Measurements from ENCODE around the gene HOXA3.

DNA sequence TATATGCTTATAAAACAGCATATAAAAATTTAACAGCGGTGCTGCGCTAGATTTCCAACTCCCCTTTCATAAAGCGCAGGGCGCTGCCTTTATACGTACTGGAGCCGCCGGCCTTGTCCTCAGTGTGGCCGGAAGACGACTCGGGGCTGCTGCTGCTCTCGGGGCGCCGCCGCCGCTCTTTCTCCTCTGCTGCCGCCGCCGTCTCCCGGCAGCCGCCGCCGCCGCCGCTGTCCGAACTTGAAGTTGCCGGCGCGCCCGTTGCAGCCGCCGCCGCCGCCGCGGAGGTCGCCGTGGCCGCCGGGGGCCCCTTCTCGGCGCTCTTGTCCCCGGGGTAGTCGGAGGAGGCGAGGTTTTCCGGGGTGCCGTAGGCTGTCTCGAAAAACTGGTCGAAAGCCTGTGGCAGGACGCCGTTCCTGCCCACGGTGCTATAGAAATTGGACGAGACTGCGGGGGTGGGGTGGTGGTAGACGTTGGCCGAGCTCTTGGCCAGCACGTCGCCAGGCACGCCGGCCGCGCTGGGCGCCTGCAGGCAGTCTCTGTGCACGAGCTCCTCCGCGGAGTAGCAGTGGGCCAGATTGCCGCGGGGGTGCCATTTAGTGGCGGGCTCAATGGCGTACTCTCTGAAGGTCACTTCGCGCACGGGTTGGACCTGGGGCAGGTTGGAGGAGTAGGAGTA, 32.1 kb upstream of the HOXA3 start:
- TF ChIP-seq, protein P1, sequence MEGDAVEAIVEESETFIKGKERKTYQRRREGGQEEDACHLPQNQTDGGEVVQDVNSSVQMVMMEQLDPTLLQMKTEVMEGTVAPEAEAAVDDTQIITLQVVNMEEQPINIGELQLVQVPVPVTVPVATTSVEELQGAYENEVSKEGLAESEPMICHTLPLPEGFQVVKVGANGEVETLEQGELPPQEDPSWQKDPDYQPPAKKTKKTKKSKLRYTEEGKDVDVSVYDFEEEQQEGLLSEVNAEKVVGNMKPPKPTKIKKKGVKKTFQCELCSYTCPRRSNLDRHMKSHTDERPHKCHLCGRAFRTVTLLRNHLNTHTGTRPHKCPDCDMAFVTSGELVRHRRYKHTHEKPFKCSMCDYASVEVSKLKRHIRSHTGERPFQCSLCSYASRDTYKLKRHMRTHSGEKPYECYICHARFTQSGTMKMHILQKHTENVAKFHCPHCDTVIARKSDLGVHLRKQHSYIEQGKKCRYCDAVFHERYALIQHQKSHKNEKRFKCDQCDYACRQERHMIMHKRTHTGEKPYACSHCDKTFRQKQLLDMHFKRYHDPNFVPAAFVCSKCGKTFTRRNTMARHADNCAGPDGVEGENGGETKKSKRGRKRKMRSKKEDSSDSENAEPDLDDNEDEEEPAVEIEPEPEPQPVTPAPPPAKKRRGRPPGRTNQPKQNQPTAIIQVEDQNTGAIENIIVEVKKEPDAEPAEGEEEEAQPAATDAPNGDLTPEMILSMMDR (conservative IDR thresholded peaks at IDR 0.05) = no peak
- peak; percentile 73; the same call in 1 of the 2 replicates for TF ChIP-seq ZFX (IDR thresholded peaks at IDR 0.05)
